ENCODE results near the gene ATP1A1. TPM values are rescaled to one million over a fixed set of nuclear protein-coding genes. Genes with fewer than 3 reads are reported as not detected.

The ATP1A1 gene
- total and polyA plus RNA-seq, 12 donors, result 73.6 to 624 (median 203) TPM

- intact Hi-C loops (cut with DNase I), result loop anchor here in 2 of 10 donors (10.0 kb wide), 2 partner anchors 119 to 211 kb away; no protein-coding TSS in a partner anchor
- ATAC-seq (peak in 5 of 8 donors; percentile 61 to 80 (median 65)), DNase-seq (no peak)
- no peaks in the 10 kb centered on the region for H3K9me3 ChIP-seq
- no peak overlapping the region for H3K4me3 ChIP-seq
- no peaks in the 10 kb centered on the region for H3K36me3 ChIP-seq
- 21 to 40% methylated on average over 5 of the region's 5 CpGs for WGBS, 2 donors
- H3K4me1 ChIP-seq, result peaks cover 0 to 20% (median 11%) of the 10 kb centered on the region in 9 donors
- H3K27me3 ChIP-seq, result no peaks in the 10 kb centered on the region
- no peak for TF ChIP-seq CTCF (IDR thresholded peaks at IDR 0.05)
- H3K27ac ChIP-seq, result peak overlapping the region in 2 of 10 donors; percentile 13 to 23
These were observed 7.7 kb upstream of the ATP1A1 start for GRCh38 chr1:116365353-116365780.

- Histone ChIP-seq H3K27me3 (no peaks in the 10 kb centered on the region), H3K4me1 (peaks cover 0 to 20% (median 11%) of the 10 kb centered on the region in 9 donors), H3K27ac (peak overlapping the region in 2 of 10 donors; percentile 13 to 23), H3K9me3 (no peaks in the 10 kb centered on the region), H3K36me3 (no peaks in the 10 kb centered on the region), H3K4me3 (no peak overlapping the region)
- ATAC-seq (peak in 2 of 8 donors; percentile 25 to 43), DNase-seq (no peak)
- WGBS, 2 donors, result 39 to 47% methylated on average over 5 of the region's 5 CpGs
- TF ChIP-seq CTCF (IDR thresholded peaks at IDR 0.05), result no peak
- intact Hi-C loops (cut with DNase I), result loop anchor here in 2 of 10 donors (10.0 kb wide), 2 partner anchors 119 to 211 kb away; no protein-coding TSS in a partner anchor
These were observed 7.2 kb upstream of the ATP1A1 start for GRCh38 chr1:116365857-116366256.

- no peaks in the 10 kb centered on the region for H3K9me3 ChIP-seq
These were observed 5.6 kb upstream of the ATP1A1 start for GRCh38 chr1:116367256-116367945.

GRCh38 chr1:116368241-116368640 is 4.8 kb upstream of the ATP1A1 start:
- no peak overlapping the region for H3K27ac ChIP-seq
- no peak for ATAC-seq
- intact Hi-C loops (cut with DNase I), result loop anchor here in 2 of 10 donors (10.0 kb wide), 2 partner anchors 117 to 213 kb away; no protein-coding TSS in a partner anchor
- no peak overlapping the region for H3K4me3 ChIP-seq
- H3K9me3 ChIP-seq, result no peaks in the 10 kb centered on the region
- no peak for DNase-seq
- no peaks in the 10 kb centered on the region for H3K36me3 ChIP-seq
- 52 to 61% methylated on average over 2 of the region's 2 CpGs for WGBS, 2 donors
- peaks cover 3 to 29% (median 13%) of the 10 kb centered on the region in 9 donors for H3K4me1 ChIP-seq
- TF ChIP-seq CTCF (IDR thresholded peaks at IDR 0.05), result no peak
- H3K27me3 ChIP-seq, result no peaks in the 10 kb centered on the region

More at GRCh38 chr1:116367256-116367945, 5.6 kb upstream of the ATP1A1 start:
- H3K27me3 ChIP-seq, result no peaks in the 10 kb centered on the region
- ATAC-seq (no peak), DNase-seq (no peak)
- intact Hi-C loops (cut with DNase I), result loop anchor here in 2 of 10 donors (10.0 kb wide), 2 partner anchors 117 to 213 kb away; no protein-coding TSS in a partner anchor
- WGBS, 2 donors, result 93 to 98% methylated on average over 3 of the region's 3 CpGs
- H3K27ac ChIP-seq, result no peak overlapping the region
- no peak for TF ChIP-seq CTCF (IDR thresholded peaks at IDR 0.05)
- peaks cover 3 to 26% (median 13%) of the 10 kb centered on the region in 9 donors for H3K4me1 ChIP-seq
- no peak overlapping the region for H3K4me3 ChIP-seq
- H3K36me3 ChIP-seq, result no peaks in the 10 kb centered on the region
